Dedifferentiated amniotic fluid mesenchymal stem cell (primary cell): Measurements from ENCODE around the gene CHRNA7.

Experiments
- DNase-seq: peaks from one replicate; pipeline ENCODE4 v3.0.0-alpha.2; 2016; ENCODE audit errors: extremely low spot score

CHRNA7 gene

DNA sequence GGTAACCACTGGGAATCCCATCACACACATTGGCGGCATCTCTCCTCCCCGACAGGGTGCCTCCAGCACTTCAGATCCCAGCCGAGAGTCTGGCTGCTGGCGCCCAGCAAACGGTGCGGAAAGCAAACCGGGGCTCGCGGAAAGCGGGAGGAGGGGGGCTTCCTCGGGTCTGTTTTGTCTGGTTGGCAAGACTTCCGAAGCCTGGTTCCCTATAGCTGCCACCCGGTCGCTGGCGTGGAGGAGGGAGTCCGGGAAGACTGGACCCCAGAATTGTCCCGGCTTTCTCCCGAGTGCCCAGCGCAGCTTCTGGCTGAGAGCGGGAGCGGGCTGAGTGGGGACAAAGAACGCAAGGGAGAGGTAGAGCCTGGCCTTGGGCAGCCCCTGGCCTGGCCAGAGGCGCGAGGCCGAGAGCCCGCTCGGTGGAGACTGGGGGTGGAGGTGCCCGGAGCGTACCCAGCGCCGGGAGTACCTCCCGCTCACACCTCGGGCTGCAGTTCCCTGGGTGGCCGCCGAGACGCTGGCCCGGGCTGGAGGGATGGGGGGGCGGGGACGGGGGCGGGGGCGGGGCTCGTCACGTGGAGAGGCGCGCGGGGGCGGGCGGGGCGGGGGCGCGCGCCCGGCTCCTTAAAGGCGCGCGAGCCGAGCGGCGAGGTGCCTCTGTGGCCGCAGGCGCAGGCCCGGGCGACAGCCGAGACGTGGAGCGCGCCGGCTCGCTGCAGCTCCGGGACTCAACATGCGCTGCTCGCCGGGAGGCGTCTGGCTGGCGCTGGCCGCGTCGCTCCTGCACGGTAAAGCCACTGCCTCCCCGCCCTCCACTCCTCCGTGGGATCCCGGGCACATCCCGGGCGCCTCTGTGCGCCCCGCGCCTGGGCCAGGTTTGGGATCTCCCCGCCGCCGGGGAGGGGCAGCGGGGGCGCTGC lies at the start of gene CHRNA7:
Gene CHRNA7 (plus strand): TSS at position 654 of the 920 bp plus-strand sequence. CDS start 80 bp downstream, at position 734.
- DNase-seq = no peak

- DNase-seq = no peak
Observed at GRCh38 chr15:31985607-31986006, 44.7 kb upstream of the CHRNA7 start.

GRCh38 chr15:31993062-31993461 lies 37.3 kb upstream of the CHRNA7 start:
- no peak for DNase-seq

GRCh38 chr15:31997711-31998110 lies 32.6 kb upstream of the CHRNA7 start:
- no peak for DNase-seq

DNA sequence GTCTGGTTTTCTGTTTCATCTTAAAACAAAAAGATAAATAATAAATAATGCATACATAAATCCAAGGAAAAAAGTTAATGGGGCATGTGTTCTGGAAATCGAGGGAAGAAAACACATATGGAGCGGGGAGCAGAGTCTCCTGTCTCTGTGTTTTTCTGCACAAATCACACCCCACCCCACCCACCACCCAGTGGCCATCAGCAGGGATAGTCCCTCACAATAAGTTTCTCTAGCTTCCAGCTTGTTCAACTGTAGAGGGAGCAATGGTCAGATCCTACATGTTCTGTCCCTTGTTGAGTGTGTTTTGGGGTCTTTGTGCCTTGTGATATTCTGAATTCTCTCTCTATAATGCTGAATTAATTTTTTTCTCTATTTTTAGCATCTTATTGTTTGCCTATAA lies 26.8 kb upstream of the CHRNA7 start:
- no peak for DNase-seq

GRCh38 chr15:32004249-32004648 lies 26.1 kb upstream of the CHRNA7 start:
- no peak for DNase-seq

DNA sequence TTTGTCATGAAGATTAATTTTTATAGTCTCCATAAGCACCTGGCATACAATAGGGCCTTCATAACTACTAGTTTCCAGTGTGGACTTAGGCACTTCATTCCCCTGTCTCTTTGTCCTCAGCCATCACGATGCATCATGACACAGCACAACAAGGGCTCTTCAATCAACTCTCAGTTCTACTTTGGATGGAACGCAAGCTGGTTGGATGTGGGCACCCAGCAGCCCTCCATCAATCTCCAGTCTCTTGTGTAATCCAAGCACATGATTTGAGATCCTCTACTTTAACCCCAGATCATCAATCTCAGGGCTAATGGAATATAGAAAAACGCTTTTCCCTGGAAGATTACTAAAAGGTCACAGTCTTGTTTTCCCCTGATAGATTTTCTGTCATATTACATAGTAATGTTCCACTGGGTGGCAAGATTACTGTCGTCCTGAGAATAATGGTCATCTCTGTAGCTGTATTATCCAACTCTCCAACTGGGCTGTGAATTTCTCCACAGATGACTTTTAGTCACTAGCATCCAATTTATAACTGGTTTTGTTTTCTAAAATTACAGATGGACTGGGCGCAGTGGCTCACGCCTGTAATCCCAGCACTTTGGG lies 22.9 kb upstream of the CHRNA7 start:
- DNase-seq = no peak

DNA sequence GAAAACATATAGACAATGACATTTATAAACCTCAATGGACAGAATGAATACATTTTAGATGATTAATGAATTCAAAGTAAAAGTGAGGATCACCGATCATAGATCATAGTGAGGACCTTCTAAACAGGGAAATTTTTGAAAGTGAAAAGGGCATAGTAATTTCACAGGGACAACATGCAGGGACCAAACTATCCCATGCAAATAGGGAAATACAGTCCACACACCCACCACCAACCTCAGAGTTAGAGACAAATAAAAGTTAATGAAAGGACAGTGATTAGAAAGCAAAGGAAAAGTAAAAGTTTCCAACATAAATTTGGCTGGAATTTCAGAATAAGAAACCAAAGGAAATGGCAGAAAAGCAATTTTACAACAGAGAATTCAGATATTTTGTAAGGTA lies 15.4 kb upstream of the CHRNA7 start:
- no peak for DNase-seq

DNA sequence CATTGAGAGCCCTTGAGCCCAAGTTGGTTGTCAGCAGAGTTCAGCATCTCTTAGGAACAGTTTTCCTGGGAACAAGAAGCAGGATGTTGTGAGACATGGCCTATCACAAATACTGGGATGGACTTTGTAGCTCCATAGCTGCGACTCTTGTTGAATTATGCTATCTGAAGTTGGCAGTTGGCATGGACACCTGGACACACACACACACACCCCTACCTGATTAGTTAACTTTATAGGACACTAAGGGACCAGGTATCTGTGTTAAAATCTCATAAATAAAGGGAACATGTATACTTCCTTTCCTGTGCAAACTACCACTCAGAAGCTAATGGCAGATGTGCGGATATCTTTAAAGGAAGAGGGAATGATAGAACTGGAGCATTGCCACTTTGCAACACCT lies 10.2 kb upstream of the CHRNA7 start:
- DNase-seq = no peak

DNA sequence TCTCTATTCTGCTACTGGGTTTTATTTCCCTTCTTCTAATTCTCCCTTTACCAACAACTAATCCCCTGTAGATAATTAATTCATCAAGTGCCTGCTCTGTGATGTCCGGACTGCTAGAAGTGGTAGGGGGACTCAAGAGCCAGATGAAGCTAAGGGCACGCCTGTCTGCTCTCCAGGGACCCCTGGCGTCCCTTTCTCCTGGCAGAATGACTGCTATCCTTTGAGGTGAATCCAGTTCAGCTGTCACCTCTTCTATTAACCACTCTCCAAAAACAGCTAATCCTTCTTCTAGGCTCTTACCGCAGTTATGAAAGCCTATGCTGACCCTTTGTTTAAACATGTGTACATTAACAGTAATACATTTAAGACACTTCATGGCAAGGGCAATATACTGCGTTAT lies 1.4 kb upstream of the CHRNA7 start:
- DNase-seq = no peak

- DNase-seq = no peak
Observed at GRCh38 chr15:32029409-32029861, 880 bp upstream of the CHRNA7 start.

DNA sequence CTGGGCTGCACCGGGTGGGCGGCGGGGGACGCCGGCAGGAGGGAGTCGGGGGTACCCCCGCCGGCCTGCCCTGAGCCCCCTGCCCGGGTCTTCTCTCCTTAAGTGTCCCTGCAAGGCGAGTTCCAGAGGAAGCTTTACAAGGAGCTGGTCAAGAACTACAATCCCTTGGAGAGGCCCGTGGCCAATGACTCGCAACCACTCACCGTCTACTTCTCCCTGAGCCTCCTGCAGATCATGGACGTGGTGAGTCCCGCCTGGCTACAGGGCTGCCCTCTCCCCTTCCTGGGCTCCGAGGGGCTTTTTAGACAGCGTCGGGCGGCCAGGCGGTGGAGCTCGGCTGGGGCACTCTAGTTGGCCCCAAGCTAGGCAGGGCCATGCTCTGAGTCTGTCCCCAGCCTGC lies 480 bp downstream of the CHRNA7 start:
- DNase-seq = no peak

DNA sequence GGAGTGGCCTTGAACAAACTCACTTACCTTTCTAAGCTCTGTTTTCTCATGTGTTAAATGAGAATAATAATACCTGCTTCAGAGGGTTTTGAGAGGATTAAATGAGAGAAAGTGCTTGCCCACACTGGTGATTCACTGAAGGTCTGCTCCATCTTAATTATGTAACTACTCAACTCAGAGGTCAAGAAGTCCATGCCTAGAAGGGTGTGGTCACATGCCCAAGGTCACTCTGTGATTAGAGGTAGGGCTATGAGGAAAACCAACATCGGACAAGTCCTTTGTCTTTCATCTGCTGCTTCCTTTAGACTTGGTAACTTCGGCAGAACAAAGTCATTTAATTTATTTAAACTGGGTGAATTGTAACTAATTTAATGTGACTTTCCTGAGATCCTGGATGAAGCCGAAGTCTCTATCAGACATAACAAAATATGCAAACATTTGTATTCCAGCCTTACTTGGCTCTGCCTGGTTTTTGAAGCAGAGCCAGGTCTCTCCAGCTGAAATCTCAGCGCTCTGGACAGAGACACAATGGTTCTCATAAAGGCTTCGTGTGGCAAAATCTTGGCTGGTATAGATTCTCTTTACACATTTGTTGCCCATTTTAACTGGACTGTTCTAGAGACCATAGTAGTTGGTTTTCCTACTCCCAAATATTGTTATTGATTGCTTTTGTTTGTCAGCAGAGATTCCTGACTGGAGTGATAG lies 3.0 kb downstream of the CHRNA7 start:
- no peak for DNase-seq

DNA sequence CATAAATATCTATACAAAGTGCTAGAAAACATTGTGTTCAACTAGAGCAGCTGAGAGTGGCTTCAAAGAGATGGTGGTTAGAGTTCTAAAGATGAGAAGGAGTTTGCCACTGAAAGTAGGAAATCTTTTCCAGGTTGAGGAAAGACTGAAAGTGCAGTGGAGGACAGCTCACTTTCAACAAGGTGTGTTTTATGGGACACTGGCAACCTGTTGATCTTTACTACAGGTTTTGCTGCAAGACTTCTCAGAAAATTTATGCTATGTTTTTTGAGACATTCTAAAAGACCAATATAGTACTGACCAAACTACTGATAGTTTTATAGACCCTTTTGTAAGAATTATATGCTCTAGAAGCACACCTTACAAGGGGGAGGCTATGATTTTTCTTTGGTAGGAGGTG lies 3.8 kb downstream of the CHRNA7 start:
- no peak for DNase-seq

DNA sequence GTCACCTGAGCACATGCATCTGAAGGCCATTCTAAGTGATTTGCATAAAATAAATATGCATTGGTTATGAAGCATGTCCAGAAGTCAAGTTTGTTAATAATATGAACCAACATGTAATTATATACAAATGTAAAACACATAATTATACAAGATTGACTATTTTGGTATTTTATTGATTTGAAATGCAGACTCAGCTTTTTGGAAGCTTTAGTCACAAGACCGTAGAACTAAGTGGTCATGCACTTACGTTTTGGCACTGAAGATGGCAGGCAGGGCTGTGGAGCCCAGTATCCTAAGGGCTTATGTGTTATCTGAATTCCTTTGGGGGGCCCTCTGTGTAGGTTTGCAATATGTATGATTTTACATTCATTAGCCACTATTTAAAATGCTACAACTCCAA lies 5.0 kb downstream of the CHRNA7 start:
- DNase-seq = no peak

DNA sequence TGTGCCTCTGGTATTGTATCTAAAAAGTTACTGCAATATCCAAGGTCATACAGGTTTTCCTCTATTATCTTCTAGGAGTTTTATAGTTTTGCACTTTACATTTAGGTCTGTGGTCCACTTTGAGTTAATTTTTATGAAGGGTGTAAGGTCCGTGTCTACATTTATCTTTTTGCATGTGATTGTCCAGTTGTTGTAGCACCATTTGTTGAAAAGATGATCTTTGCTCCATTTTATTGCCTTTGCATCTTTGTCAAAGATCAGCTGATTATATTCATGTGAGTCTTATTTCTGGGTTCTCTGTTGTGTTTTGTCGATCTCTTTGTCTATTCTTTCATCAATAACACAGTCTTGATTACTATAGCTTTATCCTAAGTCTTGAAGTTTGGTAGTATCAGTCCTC lies 6.7 kb downstream of the CHRNA7 start:
- DNase-seq = no peak

- DNase-seq = no peak
Observed at GRCh38 chr15:32041294-32041693, 11.0 kb downstream of the CHRNA7 start.

GRCh38 chr15:32042269-32042972 lies 12.1 kb downstream of the CHRNA7 start:
- no peak for DNase-seq

- no peak for DNase-seq
Observed at GRCh38 chr15:32053719-32054118, 23.4 kb downstream of the CHRNA7 start.

DNA sequence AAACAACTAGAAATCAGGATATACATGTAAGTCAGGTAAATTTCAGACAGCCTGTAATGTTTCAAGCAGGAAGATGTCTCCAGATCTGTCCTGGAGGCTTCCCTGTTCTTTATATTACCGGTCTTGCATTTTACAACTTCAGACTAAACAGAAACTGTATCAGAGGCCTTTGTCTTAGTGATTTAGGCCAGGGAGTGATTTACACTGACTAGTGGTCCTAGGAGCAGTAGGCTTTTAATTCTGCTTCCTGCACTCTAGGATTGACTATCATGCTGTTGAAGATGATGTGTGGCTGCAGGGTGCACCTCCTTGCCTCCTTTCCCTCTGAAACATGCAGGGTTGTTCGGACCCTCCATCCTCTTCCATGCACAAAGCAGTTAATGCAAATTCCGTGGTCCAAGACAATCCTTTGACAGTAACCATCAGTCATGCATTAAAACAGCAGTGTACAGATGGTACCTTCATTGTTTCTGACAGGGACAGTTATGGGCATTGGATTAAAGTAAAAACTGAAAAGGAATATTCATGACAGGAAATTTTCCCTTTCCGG lies 27.6 kb downstream of the CHRNA7 start:
- DNase-seq = no peak

DNA sequence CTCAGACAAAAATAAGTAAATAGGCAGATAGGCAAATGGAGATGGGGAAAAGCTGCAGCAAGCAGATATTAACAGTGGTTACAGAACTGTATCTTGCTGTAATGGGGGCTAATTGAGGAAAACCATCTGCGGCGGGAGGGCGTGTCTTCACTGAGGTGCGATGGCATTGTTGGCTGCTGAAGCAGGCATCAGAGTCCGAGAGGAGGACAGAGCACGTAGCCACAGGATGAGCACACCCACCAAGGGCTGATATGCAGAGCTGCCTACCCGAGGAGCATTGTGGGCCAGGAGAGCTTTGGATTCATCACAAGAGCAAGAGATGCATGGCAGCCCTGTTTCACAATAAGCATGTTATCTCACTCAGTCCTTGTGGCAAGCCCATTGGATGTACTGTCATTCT lies 30.4 kb downstream of the CHRNA7 start:
- no peak for DNase-seq

DNA sequence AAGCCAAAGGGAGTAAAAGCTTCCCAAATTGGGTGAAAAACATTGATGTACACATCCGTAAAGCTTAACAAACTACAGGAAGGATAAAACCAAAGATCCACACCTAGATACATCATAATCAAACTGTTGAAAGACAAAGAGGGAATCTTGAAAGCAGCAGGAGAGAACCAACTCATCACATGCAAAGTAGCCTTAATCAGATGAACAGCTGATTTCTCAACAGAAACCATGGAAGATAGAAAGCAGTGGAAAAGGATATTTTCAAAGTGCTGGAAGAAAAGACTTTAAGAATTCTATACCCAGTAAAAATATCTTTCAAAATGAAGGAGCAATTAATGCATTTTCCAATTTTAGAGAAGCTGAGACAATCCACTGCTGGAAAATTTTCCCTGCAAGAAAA lies 36.8 kb downstream of the CHRNA7 start:
- DNase-seq = no peak
